ENCODE results near the gene BCAS3.

BCAS3 gene

GRCh38 chr17:61136296-61136695 lies 458.6 kb downstream of the BCAS3 start:
- Histone ChIP-seq H3K4me1 (ENCODE audit: low read length) (peaks cover 14% of the 10 kb centered on the region), H4K20me1 (ENCODE audit: insufficient read depth, low read length) (no peaks in the 10 kb centered on the region), H3K27me3 (ENCODE audit: low read depth, low read length) (no peaks in the 10 kb centered on the region), H3K4me3 (ENCODE audit: low read length) (no peak overlapping the region), H3K9ac (ENCODE audit: low read length) (no peak overlapping the region), H3K36me3 (replicated peaks; ENCODE audit: low read depth, low read length) (no peaks in the 10 kb centered on the region), H3K27ac (ENCODE audit: low read length) (no peak overlapping the region), H3K4me2 (ENCODE audit: low read length) (no peak overlapping the region), H3K79me2 (ENCODE audit: low read length) (no peaks in the 10 kb centered on the region), H2AFZ (ENCODE audit: low read depth, low read length) (no peak overlapping the region), H3K9me3 (ENCODE audit: insufficient read depth, low read length) (no peaks in the 10 kb centered on the region)
- TF ChIP-seq EZH2phosphoT487 (IDR thresholded peaks at IDR 0.05; ENCODE audit: low read depth) (no peak), CTCF (IDR thresholded peaks at IDR 0.05; ENCODE audit: low read depth, low read length) (no peak)

- no peaks in the 10 kb centered on the region for H3K79me2 ChIP-seq (ENCODE audit: low read length)
- H3K36me3 ChIP-seq (replicated peaks; ENCODE audit: low read depth, low read length) = no peaks in the 10 kb centered on the region
- peak overlapping the region; percentile 26 for H3K4me3 ChIP-seq (ENCODE audit: low read length)
- H3K27me3 ChIP-seq (ENCODE audit: low read depth, low read length) = no peaks in the 10 kb centered on the region
- no peak overlapping the region for H3K27ac ChIP-seq (ENCODE audit: low read length)
- H4K20me1 ChIP-seq (ENCODE audit: insufficient read depth, low read length) = no peaks in the 10 kb centered on the region
- TF ChIP-seq EZH2phosphoT487 (IDR thresholded peaks at IDR 0.05; ENCODE audit: low read depth) (no peak), CTCF (IDR thresholded peaks at IDR 0.05; ENCODE audit: low read depth, low read length) (no peak)
- 0 out of 2 replicates have a peak overlapping the region, but pooled peaks have one; percentile 4 for H3K9ac ChIP-seq (ENCODE audit: low read length)
- H3K4me1 ChIP-seq (ENCODE audit: low read length) = peaks cover 14% of the 10 kb centered on the region
- H3K4me2 ChIP-seq (ENCODE audit: low read length) = peak overlapping the region; percentile 52
- H3K9me3 ChIP-seq (ENCODE audit: insufficient read depth, low read length) = no peaks in the 10 kb centered on the region
- H2AFZ ChIP-seq (ENCODE audit: low read depth, low read length) = no peak overlapping the region
Observed at GRCh38 chr17:61139219-61139618, 461.6 kb downstream of the BCAS3 start.

- no peak overlapping the region for H3K9ac ChIP-seq (ENCODE audit: low read length)
- TF ChIP-seq CTCF (IDR thresholded peaks at IDR 0.05; ENCODE audit: low read depth, low read length) (no peak), EZH2phosphoT487 (IDR thresholded peaks at IDR 0.05; ENCODE audit: low read depth) (no peak)
Observed at GRCh38 chr17:61140081-61140786, 462.6 kb downstream of the BCAS3 start.

GRCh38 chr17:61143026-61143425 lies 465.4 kb downstream of the BCAS3 start:
- no peak overlapping the region for H3K4me2 ChIP-seq (ENCODE audit: low read length)
- TF ChIP-seq EZH2phosphoT487 (IDR thresholded peaks at IDR 0.05; ENCODE audit: low read depth) (no peak), CTCF (IDR thresholded peaks at IDR 0.05; ENCODE audit: low read depth, low read length) (no peak)

More at GRCh38 chr17:61140081-61140786, 462.6 kb downstream of the BCAS3 start:
- no peaks in the 10 kb centered on the region for H3K9me3 ChIP-seq (ENCODE audit: insufficient read depth, low read length)
- H2AFZ ChIP-seq (ENCODE audit: low read depth, low read length) = no peak overlapping the region
- H3K27ac ChIP-seq (ENCODE audit: low read length) = no peak overlapping the region
- H3K4me1 ChIP-seq (ENCODE audit: low read length) = peaks cover 17% of the 10 kb centered on the region
- H3K4me3 ChIP-seq (ENCODE audit: low read length) = no peak overlapping the region
- no peaks in the 10 kb centered on the region for H3K79me2 ChIP-seq (ENCODE audit: low read length)
- no peaks in the 10 kb centered on the region for H4K20me1 ChIP-seq (ENCODE audit: insufficient read depth, low read length)
- no peaks in the 10 kb centered on the region for H3K36me3 ChIP-seq (replicated peaks; ENCODE audit: low read depth, low read length)
- H3K4me2 ChIP-seq (ENCODE audit: low read length) = no peak overlapping the region
- H3K27me3 ChIP-seq (ENCODE audit: low read depth, low read length) = no peaks in the 10 kb centered on the region

More at GRCh38 chr17:61143026-61143425, 465.4 kb downstream of the BCAS3 start:
- H2AFZ ChIP-seq (ENCODE audit: low read depth, low read length) = no peak overlapping the region
- H3K27ac ChIP-seq (ENCODE audit: low read length) = no peak overlapping the region
- no peaks in the 10 kb centered on the region for H3K36me3 ChIP-seq (replicated peaks; ENCODE audit: low read depth, low read length)
- H3K4me3 ChIP-seq (ENCODE audit: low read length) = no peak overlapping the region
- no peaks in the 10 kb centered on the region for H4K20me1 ChIP-seq (ENCODE audit: insufficient read depth, low read length)
- peaks cover 17% of the 10 kb centered on the region for H3K4me1 ChIP-seq (ENCODE audit: low read length)
- H3K9me3 ChIP-seq (ENCODE audit: insufficient read depth, low read length) = no peaks in the 10 kb centered on the region
- H3K27me3 ChIP-seq (ENCODE audit: low read depth, low read length) = no peaks in the 10 kb centered on the region
- no peaks in the 10 kb centered on the region for H3K79me2 ChIP-seq (ENCODE audit: low read length)
- H3K9ac ChIP-seq (ENCODE audit: low read length) = no peak overlapping the region

Data from OCI-LY3 (cell line).